SJCRH30 (cell line): ENCODE measurements around the gene FIBCD1. TPM values are rescaled to one million over a fixed set of nuclear protein-coding genes. Genes with fewer than 3 reads are reported as not detected.

ENCODE experiments used
- DNase-seq, 2 experiments: peaks; one replicate each; pipeline ENCODE4 v3.0.0-alpha.2; 2015 to 2020
- H3K27ac ChIP-seq: fragments of 250-450 bp; sonication (Bioruptor Pico); 2 replicates; pipeline ENCODE4 v1.5.1; 2020; ENCODE audit warnings: mild to moderate bottlenecking, moderate library complexity
- H3K27me3 ChIP-seq: fragments of 250-450 bp; sonication (Bioruptor Pico); 2 replicates; pipeline ENCODE4 v1.5.1; 2020; ENCODE audit warnings: mild to moderate bottlenecking, moderate library complexity
- H3K36me3 ChIP-seq: fragments of 250-450 bp; sonication (Bioruptor Pico); 2 replicates; pipeline ENCODE4 v1.5.1; 2020; ENCODE audit warnings: mild to moderate bottlenecking, moderate library complexity
- H3K4me1 ChIP-seq: fragments of 250-450 bp; sonication (Bioruptor Pico); 2 replicates; pipeline ENCODE4 v1.5.1; 2020; ENCODE audit warnings: mild to moderate bottlenecking, moderate library complexity
- H3K4me3 ChIP-seq: fragments of 250-450 bp; sonication (Bioruptor Pico); 2 replicates; pipeline ENCODE4 v1.5.1; 2020; ENCODE audit warnings: mild to moderate bottlenecking, moderate library complexity
- H3K9me3 ChIP-seq: fragments of 250-450 bp; sonication (Bioruptor Pico); replicated peaks from 2 replicates; pipeline ENCODE4 v1.5.1; 2020; ENCODE audit warnings: mild to moderate bottlenecking, moderate library complexity
- total RNA-seq: library from RNA; depleted of rRNA; stranded (reverse); fragments of >200 nt; shearing (Covaris generic); gene quantifications from 2 replicates; pipeline ENCODE4 v1.2.3, GENCODE V29; 2014

The FIBCD1 gene
- total RNA-seq, 1 experiment from 2014 or later = 2.8 TPM

DNA sequence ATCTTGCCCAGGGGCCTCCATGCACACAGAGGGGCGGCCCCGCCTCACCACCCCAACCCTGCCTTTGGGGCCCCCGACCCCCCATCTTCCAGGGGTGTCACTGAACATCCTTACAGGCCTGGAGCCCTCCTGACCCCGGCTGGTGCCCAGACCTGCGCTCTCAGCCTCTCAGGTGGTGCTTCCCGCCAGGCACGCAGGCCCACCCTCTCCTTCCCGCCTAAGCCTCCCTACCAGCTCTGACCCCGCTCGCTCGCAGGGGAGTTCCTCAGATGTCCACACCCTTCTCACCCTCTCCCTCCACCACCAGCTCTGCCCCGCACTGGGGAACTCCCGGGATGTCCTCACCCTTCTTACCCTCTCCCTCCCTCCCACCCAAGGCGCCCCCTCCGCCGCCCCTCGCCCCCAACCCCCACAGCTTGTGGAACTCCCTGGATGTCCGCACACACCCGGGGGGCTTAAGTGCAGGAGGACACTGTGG, 30.1 kb downstream of the FIBCD1 start:
- Histone ChIP-seq H3K27ac (no peak overlapping the region), H3K27me3 (peaks cover 31% of the 10 kb centered on the region), H3K36me3 (no peaks in the 10 kb centered on the region), H3K4me3 (no peak overlapping the region), H3K4me1 (peaks cover 3% of the 10 kb centered on the region; the same call in 1 of the 2 replicates), H3K9me3 (no peaks in the 10 kb centered on the region)
- no peak for DNase-seq

DNA sequence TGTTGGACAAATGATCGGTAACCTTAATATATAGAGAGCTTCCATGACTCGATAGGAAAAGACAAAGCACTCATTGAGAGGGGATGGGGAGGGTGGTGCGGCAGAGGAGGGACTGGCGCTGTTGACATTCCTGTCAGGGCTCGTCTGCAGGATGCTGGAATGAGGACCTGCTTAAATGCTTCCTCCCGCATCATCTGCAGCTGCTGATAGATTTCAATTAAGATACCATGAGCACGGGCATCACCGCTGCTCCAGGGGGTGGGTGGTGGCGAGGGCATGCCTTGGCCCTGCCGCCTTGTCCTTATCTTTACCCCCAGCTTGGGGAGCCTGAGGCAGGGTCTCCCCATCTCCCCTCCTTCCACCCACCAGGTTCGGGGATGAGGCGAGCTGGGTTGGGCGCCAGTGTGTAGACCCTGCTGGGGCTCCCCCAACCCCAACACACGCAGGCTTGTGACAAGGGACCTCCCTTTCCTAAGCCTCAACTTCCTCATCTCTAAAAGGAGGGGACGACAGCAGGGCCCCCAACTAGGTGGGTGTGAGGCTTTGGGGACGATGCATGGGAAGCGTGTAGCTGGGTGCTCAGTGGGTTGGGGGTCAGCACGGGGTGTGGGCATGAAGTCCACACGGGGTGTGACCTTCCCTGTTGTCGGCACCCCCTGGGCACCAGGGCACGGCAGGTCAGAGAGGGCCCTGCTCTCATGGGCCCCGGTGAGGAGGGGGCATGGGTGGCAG, 30.7 kb downstream of the FIBCD1 start:
- Histone ChIP-seq H3K4me3 (no peak overlapping the region), H3K27ac (no peak overlapping the region), H3K27me3 (peaks cover 27% of the 10 kb centered on the region), H3K4me1 (peaks cover 3% of the 10 kb centered on the region; the same call in 1 of the 2 replicates), H3K9me3 (no peaks in the 10 kb centered on the region), H3K36me3 (no peaks in the 10 kb centered on the region)
- peak; percentile 54 to 61 for DNase-seq

DNA sequence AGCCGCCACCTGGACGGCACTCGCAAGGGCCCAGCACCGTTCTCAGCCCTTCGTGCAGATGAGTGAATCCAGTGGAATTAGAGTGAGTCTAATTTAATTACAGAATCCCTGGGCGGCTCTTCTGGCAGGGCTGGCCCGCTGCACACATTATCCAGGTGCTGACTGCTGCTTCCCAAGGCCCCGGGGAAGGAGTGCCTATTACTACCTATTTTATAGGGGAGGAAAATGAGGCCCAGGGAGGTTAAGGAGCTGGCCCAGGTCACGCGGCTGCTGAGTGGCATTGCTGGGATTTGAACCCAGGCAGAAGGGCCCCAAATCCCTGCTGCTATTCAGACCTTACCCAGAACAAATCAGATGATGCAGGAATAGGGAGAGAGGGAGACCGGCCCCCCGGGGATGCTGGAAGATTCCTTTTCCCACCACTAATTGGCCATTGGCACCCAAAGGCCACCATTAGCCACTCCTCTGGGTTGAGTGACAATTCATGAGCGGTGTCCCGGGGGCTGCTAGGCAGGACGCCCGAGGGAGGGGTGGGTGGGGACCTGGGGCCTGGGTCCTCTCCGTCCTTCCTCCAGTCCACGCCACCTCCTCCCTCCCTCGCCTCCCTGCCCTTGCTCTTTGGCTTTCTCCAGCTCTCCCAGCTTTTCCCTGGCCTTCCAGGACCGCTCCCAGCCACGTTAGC, 32.2 kb downstream of the FIBCD1 start:
- H3K27me3 ChIP-seq = peaks cover 33% of the 10 kb centered on the region
- H3K27ac ChIP-seq = no peak overlapping the region
- H3K36me3 ChIP-seq = no peaks in the 10 kb centered on the region
- H3K4me1 ChIP-seq = peaks cover 3% of the 10 kb centered on the region; the same call in 1 of the 2 replicates
- no peak overlapping the region for H3K4me3 ChIP-seq
- DNase-seq = no peak
- H3K9me3 ChIP-seq = no peaks in the 10 kb centered on the region

DNA sequence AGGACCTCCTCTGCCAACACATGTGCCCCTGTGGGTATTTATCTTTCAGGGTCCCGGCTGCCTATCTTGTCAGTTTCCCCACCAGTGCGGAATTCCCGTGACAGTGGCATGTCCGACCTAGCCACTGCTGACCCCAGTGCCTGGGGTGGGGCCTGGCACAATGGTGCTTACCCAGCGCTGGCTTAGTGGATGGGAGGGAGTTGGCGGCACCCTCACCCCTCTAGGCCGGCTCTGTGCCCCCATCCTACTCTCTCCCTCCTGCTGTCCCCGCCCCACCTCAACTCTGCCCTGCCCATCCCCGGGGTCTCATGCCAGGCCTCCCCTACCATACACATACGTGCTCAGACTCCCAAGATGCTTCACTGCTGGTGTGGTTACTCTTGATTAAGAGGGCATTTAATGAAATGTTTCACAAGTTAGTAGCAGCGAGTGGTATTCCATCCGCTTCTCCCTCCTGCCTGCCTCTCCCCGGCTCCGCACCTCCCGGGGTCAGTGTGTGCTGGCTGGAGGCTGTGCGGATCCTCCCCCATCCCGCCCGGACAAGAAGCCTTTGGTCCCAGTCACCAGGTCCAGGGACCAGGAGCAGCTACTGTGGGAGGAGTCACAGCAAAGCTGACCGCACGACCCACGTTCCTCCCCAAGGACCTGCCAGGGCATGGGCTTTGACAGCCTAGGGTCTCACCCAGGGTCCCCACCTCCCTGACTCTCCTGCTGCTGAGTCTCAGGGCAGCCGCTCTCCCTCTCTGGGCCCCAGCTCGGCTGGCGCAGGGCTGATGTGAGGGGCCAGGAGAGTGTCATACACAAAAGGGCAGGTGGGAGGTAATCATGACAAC, 32.9 kb downstream of the FIBCD1 start:
- Histone ChIP-seq H3K27me3 (peaks cover 39% of the 10 kb centered on the region), H3K36me3 (no peaks in the 10 kb centered on the region), H3K9me3 (no peaks in the 10 kb centered on the region), H3K4me1 (peaks cover 3% of the 10 kb centered on the region; the same call in 1 of the 2 replicates), H3K27ac (no peak overlapping the region), H3K4me3 (no peak overlapping the region)
- no peak for DNase-seq

DNA sequence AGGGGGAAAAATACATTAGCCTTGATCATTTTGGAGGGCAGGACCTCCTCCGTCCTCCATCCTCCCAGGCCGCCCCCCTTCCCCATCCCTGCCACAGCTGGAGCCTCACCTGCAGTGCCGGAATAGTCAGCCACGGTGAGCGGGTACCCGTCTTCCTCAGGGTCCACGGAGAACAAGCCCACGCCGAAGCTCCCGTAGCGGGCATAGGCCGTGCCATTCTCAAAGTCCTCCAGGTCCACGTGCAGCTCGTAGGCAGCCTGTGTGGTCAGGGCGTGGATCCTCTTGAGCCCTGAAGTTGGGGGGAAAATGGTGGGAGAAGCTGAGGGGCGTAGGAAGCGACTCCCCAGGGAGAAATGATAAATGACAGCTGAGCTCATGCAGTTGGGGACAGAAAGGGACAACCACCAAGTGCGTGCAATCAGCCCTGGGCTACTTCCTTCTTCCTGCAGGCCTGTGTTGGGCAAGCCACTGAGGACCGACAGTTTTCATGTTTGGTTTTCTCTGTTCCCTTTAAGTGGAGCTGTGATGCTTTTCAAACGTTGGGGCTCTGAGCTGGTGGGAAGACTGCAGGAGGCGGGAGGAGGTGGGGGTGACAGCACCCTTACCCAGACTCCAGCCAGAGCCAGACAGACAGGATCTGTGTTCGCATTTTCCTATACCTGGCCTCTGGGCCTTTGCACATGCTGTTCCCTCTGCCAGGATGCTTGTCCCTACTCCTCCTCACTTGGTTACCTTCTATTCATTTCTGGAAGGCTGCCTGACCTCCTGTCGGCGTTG, 33.7 kb downstream of the FIBCD1 start:
- H3K4me3 ChIP-seq = no peak overlapping the region
- peaks cover 41% of the 10 kb centered on the region for H3K27me3 ChIP-seq
- no peaks in the 10 kb centered on the region for H3K9me3 ChIP-seq
- no peak overlapping the region for H3K27ac ChIP-seq
- no peak for DNase-seq
- no peaks in the 10 kb centered on the region for H3K36me3 ChIP-seq
- peaks cover 7% of the 10 kb centered on the region; the same call in 1 of the 2 replicates for H3K4me1 ChIP-seq

DNA sequence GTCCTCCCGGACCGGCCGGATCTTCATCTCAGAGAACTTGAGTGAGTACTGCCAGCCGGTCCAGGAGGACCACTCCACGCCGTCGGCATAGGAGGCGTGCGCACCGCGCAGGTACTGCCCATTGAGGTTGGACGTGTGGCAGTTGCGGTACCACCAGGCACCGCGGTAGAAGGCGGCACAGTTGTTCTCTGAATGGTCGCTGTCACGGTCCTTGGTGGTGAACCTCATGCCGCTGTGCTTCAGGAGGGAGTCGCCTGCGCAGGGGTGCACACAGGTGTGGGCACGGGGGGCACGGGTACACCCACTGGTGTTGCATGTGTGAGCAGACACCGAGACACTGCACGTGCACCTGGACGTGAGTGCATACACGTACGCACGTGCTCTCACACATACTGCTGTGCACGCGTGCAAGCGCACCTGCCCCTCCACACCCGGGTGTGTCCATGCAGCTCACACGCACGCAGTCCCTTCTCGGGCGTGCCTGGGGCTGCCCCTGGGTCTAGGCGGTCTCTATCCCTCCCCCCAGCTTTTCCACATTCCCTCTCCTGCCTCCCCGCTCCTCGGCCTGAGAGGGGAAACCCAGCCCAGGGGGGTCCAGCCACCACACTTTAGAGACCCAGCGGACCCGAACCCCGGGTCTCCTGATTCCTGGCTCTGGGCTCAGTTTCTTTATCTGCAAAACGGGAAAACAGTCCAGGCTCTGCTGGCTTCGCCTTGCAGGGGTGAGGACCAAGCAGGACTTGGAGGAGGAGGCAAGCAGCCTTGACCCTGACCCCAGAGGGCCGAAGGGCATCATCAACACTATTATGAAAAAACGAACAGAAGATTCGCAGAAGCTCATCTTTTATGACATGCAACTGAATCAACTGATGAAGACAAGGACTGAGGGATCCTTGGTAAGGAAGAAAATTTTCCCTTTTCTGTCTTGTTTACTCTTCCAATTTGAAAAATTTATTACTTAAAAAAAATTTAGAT, 34.7 kb downstream of the FIBCD1 start:
- Histone ChIP-seq H3K27ac (no peak overlapping the region), H3K9me3 (no peaks in the 10 kb centered on the region), H3K4me1 (peaks cover 7% of the 10 kb centered on the region; the same call in 1 of the 2 replicates), H3K27me3 (peaks cover 43% of the 10 kb centered on the region), H3K36me3 (no peaks in the 10 kb centered on the region), H3K4me3 (no peak overlapping the region)
- no peak for DNase-seq

DNA sequence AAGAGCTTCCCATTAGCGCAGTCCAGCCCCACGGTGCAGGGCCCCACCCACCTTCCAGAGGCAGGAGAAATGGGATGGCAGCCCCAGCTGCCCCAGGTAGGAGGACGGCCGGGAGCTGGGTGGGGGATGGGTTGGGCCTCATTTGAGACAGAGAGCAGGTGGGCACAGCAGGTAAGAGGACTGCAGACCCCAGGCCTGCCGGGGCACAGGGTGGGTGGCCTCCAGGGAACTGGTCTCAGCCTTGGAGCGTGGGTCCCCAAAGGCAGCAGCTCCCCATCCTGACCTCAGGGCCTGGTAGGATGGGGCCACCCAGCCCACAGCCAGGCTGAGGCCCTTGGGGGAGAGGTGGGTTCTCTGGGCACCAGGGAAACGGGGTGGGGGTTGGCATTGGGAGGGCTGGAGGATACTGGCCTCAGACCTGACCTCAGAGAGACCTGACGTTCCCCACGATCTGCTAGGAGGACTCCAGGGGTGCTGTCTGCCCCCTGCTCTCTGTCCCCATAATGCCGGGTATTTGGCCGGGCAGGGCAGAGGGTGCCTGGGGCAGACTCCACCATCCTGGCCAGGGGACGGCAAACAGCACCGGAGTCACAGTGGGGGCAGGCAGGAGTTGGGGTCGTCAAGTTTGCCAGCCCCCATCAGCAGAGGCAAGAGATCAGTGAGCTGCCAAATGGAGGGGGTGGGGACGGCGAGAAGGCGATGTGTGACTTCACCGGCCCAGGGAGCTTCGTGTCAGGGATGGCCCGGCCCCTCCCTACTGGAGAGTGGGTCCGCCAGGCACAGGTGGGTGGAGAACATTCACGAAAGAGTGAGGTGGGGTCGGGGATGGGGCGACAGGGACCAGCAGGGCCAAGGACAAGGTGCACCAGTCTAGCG, 35.6 kb downstream of the FIBCD1 start:
- Histone ChIP-seq H3K27me3 (peaks cover 43% of the 10 kb centered on the region), H3K4me1 (peaks cover 6% of the 10 kb centered on the region; the same call in 1 of the 2 replicates), H3K36me3 (no peaks in the 10 kb centered on the region), H3K27ac (no peak overlapping the region), H3K4me3 (no peak overlapping the region), H3K9me3 (no peaks in the 10 kb centered on the region)
- no peak for DNase-seq

DNA sequence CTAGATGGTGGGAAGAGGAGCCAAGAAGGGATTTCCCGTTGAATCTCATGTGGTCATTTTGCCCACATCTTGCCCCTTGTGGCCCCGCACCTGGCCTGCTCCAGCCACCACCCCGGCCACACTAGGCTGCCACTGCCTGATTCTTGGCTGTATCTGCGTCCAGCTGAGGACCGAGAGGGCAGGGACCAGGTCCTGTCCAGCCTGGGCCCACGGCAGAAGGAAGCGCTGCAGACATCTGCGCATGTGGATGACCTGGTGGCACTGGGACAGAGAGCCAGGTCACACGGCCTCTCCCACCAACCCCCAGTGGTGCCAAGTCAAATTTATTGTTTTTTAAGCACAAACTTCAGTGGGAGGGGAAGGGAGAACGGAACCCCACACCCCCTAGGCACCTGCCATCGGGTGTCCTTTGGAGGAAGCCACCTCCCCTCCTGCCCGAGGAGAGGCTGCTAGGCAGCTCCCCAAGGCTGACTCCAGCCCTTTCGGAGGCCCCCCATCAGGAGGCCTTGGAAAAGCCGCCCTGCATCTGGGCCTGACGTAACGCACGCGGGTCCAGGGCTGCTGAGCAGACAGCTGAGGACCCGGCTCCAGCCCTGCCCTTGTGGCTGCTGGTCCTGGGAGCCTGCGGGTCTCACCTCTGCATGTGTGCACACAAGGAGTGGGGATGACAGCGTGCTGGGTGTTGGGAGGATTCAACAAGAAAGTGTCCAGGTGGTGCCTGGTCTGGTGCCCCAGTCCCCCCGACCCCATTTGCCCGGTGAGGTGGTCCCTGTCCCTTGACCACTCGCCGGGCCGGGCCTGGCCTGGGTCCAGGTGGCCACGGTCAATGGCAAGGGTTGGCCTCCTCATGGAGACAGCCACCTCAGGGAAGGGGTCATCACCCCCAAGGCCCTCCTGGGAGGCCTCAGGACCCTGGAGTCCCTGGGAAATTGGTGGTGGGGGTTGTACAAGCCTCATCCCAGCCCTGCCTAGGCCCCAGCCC, 36.6 kb downstream of the FIBCD1 start:
- Histone ChIP-seq H3K9me3 (no peaks in the 10 kb centered on the region), H3K4me1 (peaks cover 4% of the 10 kb centered on the region; the same call in 1 of the 2 replicates), H3K4me3 (no peak overlapping the region), H3K27me3 (peaks cover 42% of the 10 kb centered on the region), H3K27ac (no peak overlapping the region), H3K36me3 (no peaks in the 10 kb centered on the region)
- DNase-seq = no peak

DNA sequence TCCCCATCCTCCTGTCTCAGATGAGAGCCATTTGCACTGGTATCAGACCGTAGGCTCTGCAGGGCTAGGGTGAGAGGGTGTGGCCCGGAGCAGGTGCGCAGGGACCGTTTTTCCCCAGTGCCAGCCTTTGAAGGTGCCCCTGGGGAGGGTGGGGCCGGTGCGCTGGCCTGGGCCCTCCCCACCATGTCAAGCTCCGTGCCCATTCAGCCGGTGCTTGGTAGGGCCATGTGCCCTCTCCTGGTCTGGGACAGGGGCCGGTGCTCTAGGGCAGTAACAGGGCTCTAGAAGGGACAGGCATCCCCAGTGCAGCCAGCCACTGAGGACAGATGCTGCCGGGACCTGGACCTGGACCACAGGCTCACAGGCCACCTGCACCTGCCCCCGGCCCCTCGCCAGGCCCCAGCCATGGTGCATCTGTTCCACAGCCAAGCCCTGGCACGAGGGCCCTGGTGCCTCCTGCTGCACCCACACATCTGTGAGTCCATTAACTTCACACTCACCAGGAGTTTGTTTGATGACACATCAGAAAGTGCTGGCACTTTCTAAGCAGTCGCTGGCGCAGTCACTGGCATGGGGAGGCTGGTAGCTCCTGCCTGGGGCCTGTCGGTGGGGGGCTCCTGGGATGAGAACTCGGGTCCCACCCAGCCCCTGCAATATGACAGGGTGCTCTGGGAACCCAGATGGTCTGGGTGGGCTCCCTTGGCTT, 37.4 kb downstream of the FIBCD1 start:
- DNase-seq = no peak
- Histone ChIP-seq H3K27me3 (peaks cover 36% of the 10 kb centered on the region), H3K27ac (no peak overlapping the region), H3K36me3 (no peaks in the 10 kb centered on the region), H3K9me3 (no peaks in the 10 kb centered on the region), H3K4me1 (peaks cover 4% of the 10 kb centered on the region; the same call in 1 of the 2 replicates), H3K4me3 (no peak overlapping the region)

DNA sequence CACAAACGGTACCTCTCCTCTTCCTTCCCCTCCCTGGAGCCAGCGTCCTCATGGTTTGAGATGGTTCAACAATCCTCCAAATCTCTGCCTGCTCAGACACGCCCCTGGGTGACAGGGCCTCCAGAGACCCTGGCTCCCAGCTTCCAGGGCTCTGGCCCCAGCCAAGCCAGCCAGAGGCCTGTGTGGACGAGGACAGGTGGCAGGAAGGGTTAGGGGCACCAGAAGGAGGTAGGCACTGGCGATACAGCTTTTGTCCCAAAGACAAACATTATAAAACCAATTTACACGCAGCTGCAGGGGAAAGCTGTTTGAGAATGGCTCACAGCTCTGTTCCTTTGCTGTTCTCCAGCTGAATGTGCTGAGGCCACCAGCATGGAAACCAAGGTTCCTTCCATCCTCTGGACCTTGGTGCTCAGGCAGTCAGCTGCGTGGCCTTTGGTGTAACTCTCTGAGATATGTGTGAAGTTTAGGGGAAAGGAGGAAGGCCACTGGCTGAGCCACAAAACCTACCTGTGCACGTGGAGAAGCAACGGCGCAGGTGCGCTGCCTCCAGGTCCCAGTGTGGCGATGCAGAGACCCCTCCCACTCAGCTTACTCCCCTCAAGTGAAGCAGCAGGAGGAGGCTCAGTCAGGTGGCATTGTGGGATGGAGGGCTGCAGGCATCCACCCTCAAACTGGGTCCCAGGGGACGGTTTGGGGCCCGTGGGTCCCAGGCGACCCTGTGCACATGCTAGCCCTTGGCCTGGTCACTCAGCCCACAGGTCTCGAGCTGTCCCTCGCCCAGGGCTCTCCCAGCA, 38.1 kb downstream of the FIBCD1 start:
- DNase-seq = no peak
- Histone ChIP-seq H3K4me3 (no peak overlapping the region), H3K27me3 (peaks cover 28% of the 10 kb centered on the region), H3K36me3 (no peaks in the 10 kb centered on the region), H3K9me3 (no peaks in the 10 kb centered on the region), H3K4me1 (peaks cover 4% of the 10 kb centered on the region; the same call in 1 of the 2 replicates), H3K27ac (no peak overlapping the region)
